Stimulated activated CD4-positive, alpha-beta T cell treated with anti-CD3 and anti-CD28 coated beads, Interleukin-4, amount 100 ng/mL, for 1 hour (primary cell): ENCODE data around the gene MYO9B.

Experiments used
- DNase-seq: peaks from one replicate; pipeline ENCODE4 v3.0.0-alpha.2; 2020

The MYO9B gene

DNA sequence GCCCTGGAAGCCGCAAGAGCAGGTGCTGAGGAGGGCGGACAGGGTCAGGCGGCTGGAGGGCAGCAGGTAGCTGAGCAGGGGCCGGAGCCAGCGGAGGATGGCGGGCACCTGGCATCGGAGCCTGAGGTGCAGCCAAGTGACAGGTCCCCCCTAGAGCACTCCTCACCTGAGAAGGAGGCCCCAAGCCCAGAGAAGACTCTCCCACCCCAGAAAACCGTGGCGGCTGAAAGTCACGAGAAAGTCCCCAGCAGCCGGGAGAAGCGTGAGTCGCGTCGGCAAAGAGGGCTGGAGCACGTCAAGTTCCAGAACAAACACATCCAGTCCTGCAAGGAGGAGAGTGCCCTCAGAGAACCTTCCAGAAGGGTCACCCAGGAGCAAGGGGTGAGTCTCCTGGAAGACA lies 119.0 kb downstream of the MYO9B start:
- DNase-seq, result no peak

DNA sequence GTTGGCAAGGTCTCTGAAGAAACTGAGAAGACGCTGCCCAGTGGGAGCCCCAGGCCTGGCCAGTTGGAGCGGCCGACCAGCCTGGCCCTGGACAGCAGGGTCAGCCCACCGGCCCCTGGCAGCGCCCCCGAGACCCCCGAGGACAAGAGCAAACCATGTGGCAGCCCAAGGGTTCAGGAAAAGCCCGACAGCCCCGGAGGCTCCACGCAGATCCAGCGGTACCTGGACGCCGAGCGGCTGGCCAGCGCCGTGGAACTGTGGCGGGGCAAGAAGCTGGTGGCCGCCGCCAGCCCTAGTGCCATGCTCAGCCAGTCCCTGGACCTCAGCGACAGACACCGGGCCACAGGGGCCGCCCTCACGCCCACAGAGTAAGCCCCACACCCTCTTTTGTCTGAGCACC lies 119.5 kb downstream of the MYO9B start:
- no peak for DNase-seq

DNA sequence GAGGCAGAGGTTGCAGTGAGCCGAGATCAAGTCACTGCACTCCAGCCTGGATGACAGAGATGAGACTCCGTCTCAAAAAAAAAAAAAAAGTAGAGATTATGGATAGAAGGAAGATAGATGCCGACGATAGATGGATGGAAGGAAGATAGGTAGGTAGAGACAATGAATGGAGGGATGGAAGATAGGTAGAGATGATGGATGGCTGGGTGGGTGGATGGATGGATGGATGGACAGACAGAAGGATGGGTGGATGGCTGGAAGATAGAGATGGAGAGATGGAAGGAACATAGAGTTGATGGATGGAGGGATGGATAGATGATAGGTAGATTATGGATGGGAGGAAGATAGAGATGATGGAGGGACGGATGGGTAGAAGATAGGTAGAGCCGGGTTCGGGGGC lies 121.0 kb downstream of the MYO9B start:
- DNase-seq, result no peak

DNA sequence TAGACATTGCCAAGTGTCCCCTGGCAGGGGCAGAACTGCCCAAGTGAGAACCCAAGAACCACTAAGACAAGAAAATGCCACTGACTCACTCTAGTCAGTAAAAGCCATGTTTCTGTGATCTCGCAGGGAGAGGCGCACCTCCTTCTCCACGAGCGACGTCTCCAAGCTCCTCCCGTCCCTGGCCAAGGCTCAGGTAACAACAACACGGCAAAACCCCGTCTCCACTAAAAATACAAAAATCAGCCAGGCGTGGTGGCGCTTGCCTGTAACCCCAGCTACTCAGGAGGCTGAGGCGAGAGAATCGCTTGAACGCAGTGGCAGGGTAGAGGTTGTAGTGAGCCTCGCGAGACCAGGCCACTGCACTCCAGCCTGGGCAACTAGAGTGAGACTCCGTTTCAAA lies 122.1 kb downstream of the MYO9B start:
- no peak for DNase-seq

DNA sequence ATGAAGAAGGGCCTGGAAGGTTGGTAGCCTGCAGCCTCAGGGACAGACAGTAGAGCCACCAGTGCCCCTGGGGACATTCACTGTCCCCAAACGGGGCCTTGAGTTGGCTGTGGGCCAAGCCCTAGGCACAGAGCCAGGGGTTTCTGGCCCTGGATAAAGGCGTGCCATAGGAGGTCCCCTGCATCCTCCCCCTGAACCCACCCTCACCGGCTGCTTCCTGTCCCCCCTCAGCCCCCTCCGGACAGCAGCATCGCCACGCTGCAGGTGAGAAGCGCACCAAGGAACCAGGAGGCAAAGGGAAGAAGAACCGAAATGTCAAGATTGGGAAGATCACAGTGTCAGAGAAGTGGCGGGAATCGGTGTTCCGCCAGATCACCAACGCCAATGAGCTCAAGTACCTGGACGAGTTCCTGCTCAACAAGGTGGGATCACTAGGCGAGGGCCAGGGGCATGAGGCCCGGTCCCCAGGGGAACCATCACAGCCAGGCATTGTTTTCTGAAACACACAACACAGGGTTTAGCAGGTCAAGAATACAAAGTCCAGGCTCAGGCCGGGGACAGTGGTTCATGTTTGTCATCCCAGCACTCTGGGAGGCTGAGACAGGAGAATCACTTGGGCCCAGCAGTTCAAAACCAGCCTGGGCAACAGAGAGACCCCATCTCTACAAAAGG lies 125.0 kb downstream of the MYO9B start:
- no peak for DNase-seq

DNA sequence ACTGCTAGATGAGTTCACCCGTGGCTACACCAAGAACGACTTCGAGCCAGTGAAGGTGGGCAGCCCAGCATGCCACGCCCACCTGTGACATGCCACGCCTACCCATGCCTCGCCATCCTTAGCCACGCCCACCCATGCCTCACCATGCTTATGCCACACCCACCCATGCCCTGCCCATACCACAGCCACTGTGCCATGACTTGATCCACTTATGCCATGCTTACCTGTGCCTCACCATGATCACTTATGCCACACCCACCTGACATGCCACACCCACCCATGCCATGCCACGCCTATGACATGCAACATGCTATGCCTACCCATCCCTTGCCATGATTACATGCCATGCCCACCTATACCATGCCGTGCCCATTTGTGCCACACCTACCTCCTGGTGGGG lies 126.7 kb downstream of the MYO9B start:
- peak; percentile 27 for DNase-seq

DNA sequence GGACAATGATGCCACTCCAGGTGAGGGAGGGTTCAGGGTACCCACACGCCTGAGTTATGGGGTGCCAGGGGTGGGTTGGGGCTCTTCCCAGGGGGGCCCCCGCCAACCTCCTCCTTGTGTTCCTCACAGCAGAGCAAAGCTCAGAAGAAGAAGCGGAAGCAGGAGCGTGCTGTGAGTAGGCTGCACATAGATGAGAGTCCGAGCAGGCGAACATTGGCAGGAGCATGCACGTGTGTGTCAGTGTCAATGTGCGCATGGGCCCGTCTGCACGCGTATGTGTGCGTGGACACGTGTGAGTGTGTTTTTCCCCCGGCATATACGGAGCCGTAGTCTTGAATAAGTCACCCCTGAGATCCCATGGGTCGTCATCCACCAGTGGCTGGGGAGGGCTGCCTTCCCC lies 127.1 kb downstream of the MYO9B start:
- no peak for DNase-seq

DNA sequence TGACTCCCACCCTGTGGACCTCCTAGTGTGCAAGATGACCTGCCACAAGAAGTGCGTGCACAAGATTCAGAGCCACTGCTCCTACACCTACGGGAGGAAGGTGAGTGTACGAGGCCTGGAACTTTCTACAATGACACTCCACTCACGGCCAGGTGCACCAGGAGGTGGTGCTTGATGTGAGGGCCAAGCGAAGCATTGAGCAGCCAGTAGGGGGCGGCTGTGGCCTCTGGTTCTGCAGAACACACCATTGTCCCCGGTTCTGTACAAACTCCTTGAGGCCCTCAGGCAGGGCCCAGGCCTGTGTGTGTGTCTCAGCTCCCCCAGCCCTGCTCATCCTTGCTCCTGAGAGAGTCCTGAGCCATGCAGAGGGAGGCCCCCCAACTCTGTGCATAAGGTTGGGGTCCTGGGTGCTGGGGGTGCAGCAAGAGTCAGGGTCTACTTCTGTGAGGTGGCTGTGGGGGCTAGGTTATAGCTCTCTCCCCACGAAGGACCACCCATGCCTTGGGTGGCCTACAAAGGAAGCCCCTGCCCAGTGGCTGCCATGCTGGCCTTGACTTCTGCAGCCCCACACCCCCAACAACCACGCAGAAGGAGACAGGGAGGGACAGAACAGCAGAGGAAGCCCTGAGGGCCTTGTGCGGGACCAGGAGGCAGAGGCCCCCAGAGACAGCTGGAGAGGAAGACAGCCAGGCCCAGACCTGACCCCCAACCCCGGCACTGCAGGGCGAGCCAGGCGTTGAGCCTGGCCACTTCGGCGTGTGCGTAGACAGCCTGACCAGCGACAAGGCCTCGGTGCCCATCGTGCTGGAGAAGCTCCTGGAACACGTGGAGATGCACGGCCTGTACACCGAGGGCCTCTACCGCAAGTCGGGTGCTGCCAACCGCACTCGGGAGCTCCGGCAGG lies 129.9 kb downstream of the MYO9B start:
- DNase-seq, result peak; percentile 65

DNA sequence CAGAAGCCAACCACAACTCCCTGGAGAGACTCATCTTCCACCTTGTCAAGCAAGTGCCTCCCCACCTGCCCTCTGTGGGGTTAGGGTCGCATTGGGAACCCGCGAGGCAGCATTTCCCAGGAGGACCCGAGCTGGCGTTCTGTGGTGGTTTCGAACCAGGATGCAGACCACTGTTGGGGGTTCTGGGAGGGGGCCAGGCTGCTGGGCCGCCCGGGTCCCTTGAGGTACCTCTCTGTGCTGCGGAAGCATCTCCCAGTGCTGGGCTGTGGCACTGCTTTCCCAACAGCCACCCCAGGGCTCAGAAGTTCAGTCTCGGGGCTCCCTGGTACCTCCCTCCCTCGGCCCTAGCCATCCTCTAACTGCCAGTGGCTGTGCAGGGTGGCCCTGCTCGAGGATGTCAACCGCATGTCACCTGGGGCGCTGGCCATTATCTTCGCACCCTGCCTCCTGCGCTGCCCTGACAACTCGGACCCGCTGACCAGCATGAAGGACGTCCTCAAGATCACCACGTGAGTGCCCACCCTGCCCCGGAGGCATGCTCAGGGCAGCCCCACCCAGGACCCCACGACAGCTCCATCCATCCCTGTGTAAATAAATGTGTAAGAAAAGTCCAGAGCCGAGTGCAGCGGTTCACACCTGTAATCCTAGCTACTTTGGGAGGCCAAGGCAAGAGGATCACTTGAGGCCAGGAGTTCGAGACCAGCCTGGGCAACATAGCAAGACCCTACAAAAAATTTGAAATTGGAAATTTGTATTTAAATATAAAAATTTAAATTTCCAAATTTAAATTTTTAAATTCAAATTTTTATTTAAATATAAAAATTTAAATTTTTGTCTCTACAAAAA lies 131.4 kb downstream of the MYO9B start:
- no peak for DNase-seq

DNA sequence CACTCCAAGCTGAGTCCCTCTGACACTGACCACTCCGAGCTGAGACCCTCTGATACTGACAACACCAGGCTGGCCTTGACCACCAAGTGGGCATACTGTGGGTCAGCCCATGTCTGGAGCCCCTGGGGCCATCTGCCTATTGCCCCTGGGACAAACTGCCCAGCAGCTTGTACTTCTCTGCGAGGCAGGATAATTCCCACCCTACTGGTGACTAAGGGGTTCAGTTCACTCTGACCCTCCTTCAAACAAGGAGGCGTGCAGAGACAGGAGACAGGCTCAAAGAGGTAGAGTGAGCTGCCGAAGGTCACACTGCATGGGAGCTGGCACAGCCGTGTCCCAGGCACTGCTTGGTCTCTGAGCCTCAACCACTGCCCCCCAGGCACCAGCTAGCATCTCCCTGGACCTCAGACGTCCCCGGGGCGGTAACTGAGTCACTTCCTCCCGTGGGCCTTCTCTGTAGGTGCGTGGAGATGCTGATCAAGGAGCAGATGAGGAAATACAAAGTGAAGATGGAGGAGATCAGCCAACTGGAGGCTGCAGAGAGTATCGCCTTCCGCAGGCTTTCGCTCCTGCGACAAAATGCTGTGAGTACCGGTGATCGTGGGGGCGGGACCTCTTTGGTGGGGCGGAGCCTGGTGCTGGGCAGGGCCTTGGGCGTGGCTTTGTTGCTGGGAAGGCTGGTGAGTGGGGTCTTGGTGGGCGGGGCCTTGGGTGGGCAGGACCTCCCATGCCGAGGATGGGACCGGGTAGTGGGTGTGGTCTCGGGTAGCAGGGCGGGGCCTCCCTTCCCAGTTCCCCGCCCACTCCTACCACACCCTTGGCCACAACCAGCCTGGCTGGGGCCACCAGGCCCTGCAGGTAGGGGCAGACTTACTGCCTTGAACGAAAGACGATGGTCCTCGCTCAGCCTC lies 133.8 kb downstream of the MYO9B start:
- peak; percentile 44 for DNase-seq

DNA sequence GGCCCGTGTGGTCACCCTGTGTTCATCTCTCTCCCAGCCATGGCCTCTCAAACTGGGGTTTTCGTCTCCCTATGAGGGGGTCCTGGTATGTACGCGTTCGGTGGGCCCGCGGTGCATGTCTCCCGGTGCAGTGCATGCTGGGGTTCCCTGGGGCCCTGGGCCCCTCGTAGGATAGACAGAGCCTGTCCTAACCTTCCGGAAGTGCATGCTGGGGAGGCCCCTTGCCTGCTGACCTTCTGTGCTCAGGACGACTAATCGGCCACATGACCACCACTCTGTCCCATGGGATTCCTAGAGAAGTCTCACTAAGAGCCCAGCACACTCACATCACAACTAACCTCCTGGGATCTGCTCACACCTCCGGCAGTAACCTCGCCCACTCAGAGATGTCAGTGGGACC lies 134.7 kb downstream of the MYO9B start:
- no peak for DNase-seq

DNA sequence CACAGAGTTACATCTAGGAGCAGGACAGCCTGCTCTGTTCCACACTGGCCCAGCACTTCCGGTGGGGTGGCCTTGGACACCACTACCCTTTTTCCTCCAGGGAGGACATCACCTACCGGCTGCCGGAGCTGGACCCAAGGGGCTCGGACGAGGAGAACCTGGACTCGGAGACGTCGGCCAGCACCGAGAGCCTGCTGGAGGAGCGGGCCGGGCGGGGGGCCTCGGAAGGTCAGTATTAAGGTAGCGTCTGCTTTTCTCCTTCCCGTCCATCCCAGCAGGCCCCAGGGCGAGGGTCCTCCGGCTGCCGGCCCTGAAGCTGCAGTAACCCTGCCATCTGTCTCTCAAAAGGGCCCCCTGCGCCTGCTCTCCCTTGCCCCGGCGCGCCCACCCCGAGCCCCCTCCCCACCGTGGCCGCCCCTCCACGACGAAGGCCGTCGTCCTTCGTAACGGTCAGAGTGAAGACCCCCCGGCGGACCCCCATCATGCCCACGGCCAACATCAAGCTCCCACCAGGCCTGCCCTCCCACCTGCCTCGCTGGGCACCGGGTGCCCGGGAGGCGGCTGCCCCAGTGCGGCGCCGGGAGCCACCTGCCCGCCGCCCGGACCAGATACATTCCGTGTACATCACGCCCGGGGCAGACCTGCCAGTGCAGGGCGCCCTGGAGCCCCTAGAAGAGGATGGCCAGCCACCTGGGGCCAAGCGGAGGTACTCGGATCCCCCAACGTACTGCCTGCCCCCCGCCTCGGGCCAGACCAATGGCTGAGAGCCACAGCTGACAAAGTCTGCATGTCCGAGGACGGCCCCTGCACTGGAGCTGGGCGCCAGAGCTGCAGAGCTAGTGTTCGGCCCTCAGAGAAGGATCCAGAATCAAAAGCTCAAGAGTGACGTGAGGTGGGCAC lies 136.2 kb downstream of the MYO9B start:
- DNase-seq, result no peak

DNA sequence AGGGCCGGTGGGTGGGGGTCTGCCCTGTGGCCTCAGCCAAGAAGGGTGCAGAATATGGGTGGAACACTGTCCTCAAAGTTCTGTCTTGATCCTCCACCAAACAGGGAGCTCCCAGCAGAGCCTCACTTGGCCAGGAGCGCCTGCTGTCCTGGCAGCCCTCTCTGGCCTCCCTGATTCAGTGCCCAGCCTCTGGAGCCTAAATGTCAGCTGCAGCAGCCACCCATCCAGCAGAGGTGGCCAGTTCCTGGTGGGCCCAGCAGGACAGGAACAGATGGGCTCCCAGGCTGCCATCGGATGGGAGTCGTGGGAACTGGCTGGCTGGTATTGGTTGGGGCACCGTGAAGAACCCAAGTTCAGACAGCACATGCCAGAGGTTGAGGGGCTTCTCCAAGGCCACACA lies 137.8 kb downstream of the MYO9B start:
- no peak for DNase-seq

DNA sequence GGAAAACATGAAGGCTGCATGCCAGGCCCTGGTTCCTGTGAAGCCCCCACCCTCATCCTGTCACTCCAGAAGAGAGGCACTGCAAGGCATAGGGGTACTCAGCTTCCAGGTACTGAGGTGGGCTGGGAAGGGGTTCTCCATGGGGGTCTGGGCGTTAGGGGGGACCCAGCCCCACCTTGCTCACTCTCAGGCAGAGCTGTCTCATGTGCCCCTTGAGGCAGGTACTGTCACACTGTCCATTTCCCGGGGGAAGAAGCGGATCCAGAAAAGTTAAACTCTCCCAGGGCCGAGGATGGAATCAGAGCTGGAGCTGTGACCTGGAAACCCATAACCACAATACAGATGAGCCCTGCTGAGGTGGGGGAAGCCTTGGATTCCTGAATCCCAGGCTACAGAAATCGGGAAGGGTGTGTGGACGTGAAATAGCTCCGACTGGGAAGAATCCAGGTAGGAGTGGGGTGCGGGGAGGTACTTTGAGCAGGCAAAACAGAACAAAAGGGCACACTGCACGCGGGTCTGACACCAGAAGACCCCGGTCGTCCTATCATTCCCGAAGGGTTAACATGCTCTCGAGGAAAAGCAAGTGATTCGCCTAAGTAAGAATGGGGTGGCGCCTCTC lies 139.0 kb downstream of the MYO9B start:
- no peak for DNase-seq

DNA sequence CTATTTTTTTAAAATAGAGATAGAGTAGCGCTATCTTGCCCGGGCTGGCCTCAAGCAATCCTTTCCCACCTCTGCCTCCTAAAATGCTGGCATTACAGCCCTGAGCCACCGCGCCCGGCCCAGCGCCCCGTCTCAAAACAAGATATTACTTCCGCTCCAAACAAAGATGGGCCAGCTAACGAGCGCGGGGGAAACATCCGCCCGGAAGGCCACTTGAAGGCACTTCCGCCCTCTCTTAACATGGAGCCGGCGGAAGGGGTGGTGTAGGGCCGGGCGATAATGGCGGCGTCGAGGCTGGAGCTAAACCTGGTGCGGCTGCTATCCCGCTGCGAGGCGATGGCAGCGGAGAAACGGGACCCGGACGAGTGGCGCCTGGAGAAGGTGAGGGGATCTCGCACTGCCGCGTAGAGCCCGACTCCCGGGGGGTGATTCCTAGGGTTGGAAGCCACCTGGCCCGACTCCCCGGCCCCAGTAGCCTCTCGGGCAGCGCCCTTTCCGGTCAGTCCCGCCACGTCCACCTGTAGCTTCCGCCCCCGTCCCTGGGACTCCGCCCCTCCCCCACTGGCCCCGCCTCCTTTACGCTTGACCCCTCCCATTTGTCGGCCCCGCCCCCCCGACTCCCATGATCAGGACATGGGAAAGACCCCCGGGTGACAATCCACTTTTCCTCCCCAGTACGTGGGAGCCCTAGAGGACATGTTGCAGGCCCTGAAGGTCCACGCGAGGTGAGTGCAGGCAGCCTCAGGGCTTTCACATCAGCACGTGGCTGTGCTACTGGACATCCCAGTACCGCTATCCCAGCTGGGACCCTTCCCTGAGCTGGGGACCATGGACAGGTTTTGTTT lies 139.8 kb downstream of the MYO9B start, which contains the start of gene USE1:
Gene USE1 (plus strand): TSS at position 231 of the 845 bp plus-strand sequence. CDS start 49 bp downstream, at position 280.
- DNase-seq, result peak; percentile 83

DNA sequence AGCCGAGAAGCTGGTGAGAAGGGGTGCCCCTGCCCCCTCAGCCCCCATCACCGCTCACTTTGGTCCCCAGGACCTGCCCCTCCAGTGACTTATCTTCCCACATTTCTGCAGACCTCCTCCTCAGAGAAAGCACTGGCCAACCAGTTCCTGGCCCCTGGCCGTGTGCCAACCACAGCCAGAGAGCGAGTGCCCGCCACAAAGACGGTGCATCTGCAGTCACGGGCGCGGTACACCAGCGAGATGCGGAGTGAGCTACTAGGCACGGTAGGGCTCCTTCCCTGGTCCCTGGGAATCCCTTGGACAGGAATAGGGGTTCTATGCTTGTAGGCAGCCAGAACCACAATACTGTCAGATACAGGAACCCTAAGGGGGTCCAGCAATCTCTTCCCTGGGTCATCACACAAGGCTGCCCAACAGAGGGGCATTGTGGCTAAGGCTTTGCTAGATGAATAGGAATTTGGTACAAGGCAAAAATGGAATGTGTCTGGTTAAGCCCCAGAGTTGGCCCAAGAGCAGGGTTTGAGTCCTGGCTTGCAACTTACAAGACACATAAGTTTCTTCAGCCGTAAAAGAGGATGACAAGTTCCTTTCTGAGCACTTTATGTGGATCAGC lies 140.6 kb downstream of the MYO9B start:
- DNase-seq, result no peak

DNA sequence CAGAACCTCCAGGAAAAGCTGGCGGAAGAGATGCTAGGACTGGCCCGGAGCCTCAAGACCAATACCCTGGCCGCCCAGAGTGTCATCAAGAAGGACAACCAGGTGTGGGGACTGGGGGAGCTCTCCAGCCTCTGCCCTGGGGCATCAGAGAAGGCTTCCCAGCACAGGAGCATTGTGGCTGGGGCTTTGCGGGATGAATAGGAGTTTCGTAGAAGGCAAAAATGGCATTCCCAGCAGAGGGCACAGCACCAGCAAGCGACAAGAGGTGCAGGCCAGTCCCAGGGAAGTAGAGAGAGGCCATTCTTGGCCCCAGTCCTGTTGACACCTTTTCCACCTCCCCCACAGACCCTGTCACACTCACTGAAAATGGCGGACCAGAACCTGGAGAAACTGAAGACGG lies 143.7 kb downstream of the MYO9B start:
- DNase-seq, result no peak

DNA sequence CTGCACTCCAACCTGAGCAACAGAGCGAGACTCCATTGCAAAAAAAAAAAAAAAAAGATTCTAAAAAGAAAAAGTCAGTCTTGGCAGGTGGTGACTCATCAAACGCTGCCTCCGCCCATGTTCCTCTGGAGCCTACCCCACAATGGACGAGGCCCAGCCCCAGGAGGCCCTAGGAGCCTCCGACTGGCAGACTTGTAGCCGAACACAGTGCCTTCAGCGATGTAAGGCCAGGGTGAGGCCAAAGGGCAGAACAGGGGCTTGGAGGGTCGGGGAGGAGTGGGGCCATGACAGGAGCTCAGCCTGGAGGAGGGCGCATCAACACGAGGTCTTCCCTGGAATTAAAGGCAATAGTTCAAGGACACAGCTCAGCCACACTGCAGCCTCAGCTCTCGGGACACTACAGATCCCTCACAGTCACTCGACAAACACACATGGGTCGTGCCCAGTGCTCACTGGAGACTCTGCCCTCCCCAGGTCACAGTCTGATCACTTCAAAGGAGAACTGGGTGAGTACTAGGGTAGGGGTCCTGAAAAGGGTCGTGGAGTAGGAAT lies 144.7 kb downstream of the MYO9B start:
- peak; percentile 35 for DNase-seq

DNA sequence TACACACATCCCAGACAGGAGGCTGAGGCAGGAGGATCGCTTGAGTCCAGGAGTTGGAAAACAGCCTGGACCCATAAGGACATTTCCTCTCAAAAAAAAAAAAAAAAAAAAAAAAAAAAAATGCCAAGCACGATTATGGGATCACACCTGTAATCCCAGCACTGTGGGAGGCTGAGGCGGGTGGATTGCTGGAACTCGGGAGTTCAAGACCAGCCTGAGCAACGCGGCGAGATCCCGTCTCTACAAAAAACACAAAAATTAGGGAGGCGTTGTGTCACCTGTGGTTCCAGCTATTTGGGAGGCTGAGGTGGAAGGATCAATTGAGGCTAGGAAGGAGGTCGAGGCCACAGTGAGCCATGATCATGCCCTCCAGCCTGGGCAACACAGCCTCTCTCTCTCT lies 149.5 kb downstream of the MYO9B start:
- no peak for DNase-seq
